NB4 (cell line): Measurements from ENCODE around the gene BAZ2B.

ENCODE experiments used
- DNase-seq: peaks from one replicate; pipeline ENCODE4 v3.0.0; 2010; ENCODE audit warnings: low read depth
- H3K4me3 ChIP-seq: one replicate; pipeline ENCODE4 v1.5.1; 2011; ENCODE audit warnings: mild to moderate bottlenecking, low read depth, low read length, moderate library complexity
- CTCF ChIP-seq: IDR thresholded peaks from one replicate; pipeline ENCODE4 v1.5.1; 2012; ENCODE audit warnings: low read depth, low read length
- MAX ChIP-seq: IDR thresholded peaks from 2 replicates; pipeline ENCODE4 v1.6.1; 2011; ENCODE audit warnings: low read depth, low read length
- MYC ChIP-seq: IDR thresholded peaks from 2 replicates; pipeline ENCODE4 v1.6.1; 2011; ENCODE audit warnings: low read depth, low read length
- POLR2A ChIP-seq: IDR thresholded peaks from 2 replicates; pipeline ENCODE4 v1.6.1; 2011; ENCODE audit warnings: mild to moderate bottlenecking; ENCODE audit not compliant: insufficient read length; ENCODE audit errors: extremely low read depth

BAZ2B gene

GRCh38 chr2:159399716-159400415 lies 216.5 kb downstream of the BAZ2B start:
- TF ChIP-seq MYC (no peak), MAX (no peak), CTCF (no peak), POLR2A (no peak)
- no peak overlapping the region for H3K4me3 ChIP-seq
- no peak for DNase-seq

- H3K4me3 ChIP-seq: no peak overlapping the region
- no peak for TF ChIP-seq MAX
- no peak for TF ChIP-seq POLR2A
- no peak for TF ChIP-seq CTCF
- TF ChIP-seq MYC: no peak
- no peak for DNase-seq
Observed at GRCh38 chr2:159396799-159397198, 219.5 kb downstream of the BAZ2B start.

GRCh38 chr2:159382447-159383028 lies 233.8 kb downstream of the BAZ2B start:
- H3K4me3 ChIP-seq: no peak overlapping the region
- DNase-seq: no peak
- TF ChIP-seq POLR2A: no peak
- no peak for TF ChIP-seq MAX

- DNase-seq: peak; percentile 19
- no peak overlapping the region for H3K4me3 ChIP-seq
- TF ChIP-seq POLR2A: no peak
- TF ChIP-seq MAX: no peak
- no peak for TF ChIP-seq CTCF
- no peak for TF ChIP-seq MYC
Observed at GRCh38 chr2:159381574-159381973, 234.8 kb downstream of the BAZ2B start.

GRCh38 chr2:159380685-159381239 lies 235.6 kb downstream of the BAZ2B start:
- no peak overlapping the region for H3K4me3 ChIP-seq
- TF ChIP-seq POLR2A: no peak
- TF ChIP-seq CTCF: no peak
- TF ChIP-seq MAX: no peak
- TF ChIP-seq MYC: no peak
- no peak for DNase-seq

- no peak overlapping the region for H3K4me3 ChIP-seq
- TF ChIP-seq MAX: no peak
- TF ChIP-seq CTCF: no peak
- TF ChIP-seq POLR2A: no peak
- TF ChIP-seq MYC: no peak
- no peak for DNase-seq
Observed at GRCh38 chr2:159379181-159379580, 237.2 kb downstream of the BAZ2B start.
